ENCODE measurements around the gene CNEP1R1.

GRCh38 chr16:50001144-50001543 lies 23.9 kb upstream of the CNEP1R1 start:
- no peak for TF ChIP-seq EZH2 (IDR thresholded peaks at IDR 0.05; ENCODE audit: insufficient read depth, poor library complexity, severe bottlenecking)
- no peak for TF ChIP-seq EZH2phosphoT487 (IDR thresholded peaks at IDR 0.05; ENCODE audit: insufficient read depth, low read depth)

Measured in GM23248 (cell line).